ENCODE measurements around the gene TRAPPC12. TPM values are rescaled to one million over a fixed set of nuclear protein-coding genes. Genes with fewer than 3 reads are reported as not detected.

Gene TRAPPC12
- total RNA-seq, 1 donor from 2014 or later: 55.1 TPM

GRCh38 chr2:3478846-3479385 is 99.4 kb downstream of the TRAPPC12 start:
- TF ChIP-seq, protein P1, sequence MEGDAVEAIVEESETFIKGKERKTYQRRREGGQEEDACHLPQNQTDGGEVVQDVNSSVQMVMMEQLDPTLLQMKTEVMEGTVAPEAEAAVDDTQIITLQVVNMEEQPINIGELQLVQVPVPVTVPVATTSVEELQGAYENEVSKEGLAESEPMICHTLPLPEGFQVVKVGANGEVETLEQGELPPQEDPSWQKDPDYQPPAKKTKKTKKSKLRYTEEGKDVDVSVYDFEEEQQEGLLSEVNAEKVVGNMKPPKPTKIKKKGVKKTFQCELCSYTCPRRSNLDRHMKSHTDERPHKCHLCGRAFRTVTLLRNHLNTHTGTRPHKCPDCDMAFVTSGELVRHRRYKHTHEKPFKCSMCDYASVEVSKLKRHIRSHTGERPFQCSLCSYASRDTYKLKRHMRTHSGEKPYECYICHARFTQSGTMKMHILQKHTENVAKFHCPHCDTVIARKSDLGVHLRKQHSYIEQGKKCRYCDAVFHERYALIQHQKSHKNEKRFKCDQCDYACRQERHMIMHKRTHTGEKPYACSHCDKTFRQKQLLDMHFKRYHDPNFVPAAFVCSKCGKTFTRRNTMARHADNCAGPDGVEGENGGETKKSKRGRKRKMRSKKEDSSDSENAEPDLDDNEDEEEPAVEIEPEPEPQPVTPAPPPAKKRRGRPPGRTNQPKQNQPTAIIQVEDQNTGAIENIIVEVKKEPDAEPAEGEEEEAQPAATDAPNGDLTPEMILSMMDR (conservative IDR thresholded peaks at IDR 0.05; ENCODE audit: low read depth, low read length): no peak

GRCh38 chr2:3479430-3480320 is 100.2 kb downstream of the TRAPPC12 start:
- TF ChIP-seq, protein P1 (conservative IDR thresholded peaks at IDR 0.05; ENCODE audit: low read depth, low read length): no peak
- H3K4me3 ChIP-seq (ENCODE audit: low read depth, low read length): no peak overlapping the region
- no peak for DNase-seq (ENCODE audit: low read depth)

More at GRCh38 chr2:3478846-3479385, 99.4 kb downstream of the TRAPPC12 start:
- H3K4me3 ChIP-seq (ENCODE audit: low read depth, low read length): no peak overlapping the region
- DNase-seq (ENCODE audit: low read depth): no peak

DNA sequence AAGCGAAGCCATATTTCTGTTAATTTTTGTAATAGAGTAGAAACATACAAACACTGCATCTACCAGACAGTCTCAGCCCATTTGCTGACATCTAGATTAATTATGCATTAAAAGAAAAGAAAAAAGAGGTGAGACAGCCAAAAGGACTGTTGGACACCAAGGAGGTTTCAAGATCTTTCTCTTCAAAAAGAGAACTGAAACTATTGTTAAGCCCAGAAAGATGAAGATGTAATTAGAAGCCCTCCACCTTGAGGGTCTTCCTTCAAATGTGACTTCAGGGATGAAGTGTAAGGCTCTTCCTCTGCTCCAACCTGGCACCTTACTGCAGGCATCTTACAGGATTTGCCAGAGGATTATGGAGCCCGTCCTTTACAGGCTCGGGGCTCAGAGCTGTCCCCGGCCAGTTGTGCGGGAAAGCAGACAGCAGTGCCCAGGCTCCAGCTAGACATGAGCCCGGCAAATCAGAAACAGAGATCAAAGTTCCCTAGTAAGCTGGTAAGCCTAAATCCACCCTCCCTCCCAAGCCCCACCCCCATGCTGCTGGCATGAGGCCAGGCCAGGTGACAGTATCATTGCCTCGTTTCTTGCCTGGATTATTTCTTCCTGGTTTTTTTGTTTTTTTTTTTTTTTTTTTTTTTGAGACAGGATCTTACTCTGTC is 101.0 kb downstream of the TRAPPC12 start:
- H3K4me3 ChIP-seq (ENCODE audit: low read depth, low read length): no peak overlapping the region
- TF ChIP-seq, protein P1 (conservative IDR thresholded peaks at IDR 0.05; ENCODE audit: low read depth, low read length): no peak
- DNase-seq (ENCODE audit: low read depth): no peak

DNA sequence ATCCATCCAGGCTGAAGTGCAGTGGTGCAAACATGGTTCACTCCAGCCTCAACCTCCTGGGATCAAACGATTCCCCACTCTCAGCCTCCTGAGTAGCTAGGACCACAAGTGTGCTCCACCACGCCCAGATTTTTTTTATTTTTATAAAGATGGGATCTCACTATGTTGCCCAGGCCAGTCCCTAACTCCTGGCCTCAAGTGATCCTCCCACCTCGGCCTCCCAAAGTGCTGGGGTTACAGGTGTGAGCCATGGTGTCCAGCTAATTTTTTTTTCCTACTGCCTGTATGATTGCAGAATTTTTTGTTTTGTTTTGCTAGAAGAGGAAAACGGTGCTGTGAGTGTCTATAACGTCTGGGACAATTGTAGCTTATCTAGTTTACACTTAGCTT is 101.5 kb downstream of the TRAPPC12 start:
- no peak overlapping the region for H3K4me3 ChIP-seq (ENCODE audit: low read depth, low read length)
- DNase-seq (ENCODE audit: low read depth): no peak
- TF ChIP-seq, protein P1 (conservative IDR thresholded peaks at IDR 0.05; ENCODE audit: low read depth, low read length): no peak

DNA sequence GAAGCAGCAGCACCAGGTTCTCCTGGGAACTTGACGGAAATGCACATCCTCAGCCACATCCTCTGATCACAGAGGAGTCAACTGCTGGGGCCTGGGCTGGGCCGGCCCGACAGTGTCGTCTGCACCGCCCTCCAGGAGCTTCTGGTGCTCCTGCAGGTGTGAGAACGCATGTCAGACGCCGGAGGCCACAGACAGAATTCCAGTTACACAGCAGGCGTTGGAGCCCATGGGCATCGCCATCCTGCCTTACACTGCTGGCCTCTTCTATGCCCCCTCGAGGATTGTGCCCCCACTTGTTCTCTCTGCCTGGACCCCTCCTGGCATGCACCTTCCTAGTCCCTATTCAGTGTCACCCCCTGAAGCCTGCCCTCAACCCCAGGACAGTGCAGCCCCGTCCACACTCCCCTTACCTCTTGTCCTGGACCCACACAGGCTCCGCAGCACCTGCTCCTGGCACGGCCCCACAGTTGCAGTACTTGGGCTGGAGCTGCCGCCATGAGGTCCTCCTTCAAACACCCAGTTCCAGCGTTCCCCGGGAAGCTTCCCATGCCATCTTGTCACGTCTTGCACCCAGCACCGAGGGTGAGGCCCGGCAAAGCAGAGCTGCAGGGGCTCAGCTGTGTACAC is 102.4 kb downstream of the TRAPPC12 start:
- H3K4me3 ChIP-seq (ENCODE audit: low read depth, low read length): no peak overlapping the region
- no peak for DNase-seq (ENCODE audit: low read depth)
- TF ChIP-seq, protein P1 (conservative IDR thresholded peaks at IDR 0.05; ENCODE audit: low read depth, low read length): no peak

DNA sequence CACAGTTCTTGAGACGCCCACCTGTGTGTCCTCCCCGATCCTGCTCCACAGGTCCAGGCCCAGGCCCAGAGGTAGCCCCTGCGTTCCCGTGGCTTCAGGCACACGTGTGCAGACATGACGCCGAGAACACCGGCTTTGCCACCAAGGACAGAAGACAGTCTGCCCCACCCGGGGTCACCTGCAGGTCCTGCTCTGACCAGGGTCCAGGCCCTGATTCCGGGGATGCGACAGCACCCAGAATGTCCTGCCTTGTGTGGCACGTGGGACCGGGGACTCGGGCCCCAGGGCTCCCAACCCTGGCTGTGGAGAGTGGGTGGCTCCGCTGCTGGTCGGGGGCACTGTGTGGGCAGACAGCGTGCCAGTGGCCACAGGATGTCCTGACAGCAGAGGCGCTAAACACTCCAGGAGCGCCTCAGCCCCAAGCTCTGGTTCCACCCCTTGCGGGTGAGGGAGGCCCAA is 102.9 kb downstream of the TRAPPC12 start:
- DNase-seq (ENCODE audit: low read depth): no peak
- TF ChIP-seq, protein P1 (conservative IDR thresholded peaks at IDR 0.05; ENCODE audit: low read depth, low read length): no peak
- H3K4me3 ChIP-seq (ENCODE audit: low read depth, low read length): no peak overlapping the region

Measured in epithelial cell of proximal tubule (primary cell).